NCI-H446 treated with DMSO at 0.1 percent for 48 hours (cell line): ENCODE results near the gene AR.

Source experiments
- DNase-seq: peaks from one replicate; lab custom pipeline; 2025; lab: John Stamatoyannopoulos, UW

Gene AR

DNA sequence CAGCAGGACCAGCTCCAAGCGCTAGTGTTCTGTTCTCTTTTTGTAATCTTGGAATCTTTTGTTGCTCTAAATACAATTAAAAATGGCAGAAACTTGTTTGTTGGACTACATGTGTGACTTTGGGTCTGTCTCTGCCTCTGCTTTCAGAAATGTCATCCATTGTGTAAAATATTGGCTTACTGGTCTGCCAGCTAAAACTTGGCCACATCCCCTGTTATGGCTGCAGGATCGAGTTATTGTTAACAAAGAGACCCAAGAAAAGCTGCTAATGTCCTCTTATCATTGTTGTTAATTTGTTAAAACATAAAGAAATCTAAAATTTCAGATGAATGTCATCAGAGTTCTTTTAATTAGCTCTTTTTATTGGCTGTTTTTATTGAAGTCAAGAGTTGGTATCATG, 186.5 kb downstream of the AR start:
- no peak for DNase-seq

DNA sequence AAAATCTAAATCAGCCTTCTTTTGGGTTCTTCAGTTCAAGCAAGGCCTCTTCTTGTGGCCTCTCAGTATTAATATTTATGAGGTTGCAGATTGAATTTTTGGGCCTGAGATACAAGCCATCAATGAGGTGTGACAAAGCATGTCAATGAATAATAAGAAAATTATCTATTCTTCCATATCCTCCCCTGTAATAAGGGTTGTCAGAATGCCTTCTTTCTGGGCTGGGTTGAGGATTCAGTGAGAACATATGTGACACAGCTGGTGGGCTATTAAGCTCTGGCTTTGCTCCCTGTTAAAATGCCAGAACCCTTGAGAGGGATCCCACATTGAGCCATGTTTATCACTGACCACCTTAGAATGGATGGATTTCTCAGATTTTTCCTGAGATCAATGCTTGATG, 187.2 kb downstream of the AR start:
- no peak for DNase-seq

DNA sequence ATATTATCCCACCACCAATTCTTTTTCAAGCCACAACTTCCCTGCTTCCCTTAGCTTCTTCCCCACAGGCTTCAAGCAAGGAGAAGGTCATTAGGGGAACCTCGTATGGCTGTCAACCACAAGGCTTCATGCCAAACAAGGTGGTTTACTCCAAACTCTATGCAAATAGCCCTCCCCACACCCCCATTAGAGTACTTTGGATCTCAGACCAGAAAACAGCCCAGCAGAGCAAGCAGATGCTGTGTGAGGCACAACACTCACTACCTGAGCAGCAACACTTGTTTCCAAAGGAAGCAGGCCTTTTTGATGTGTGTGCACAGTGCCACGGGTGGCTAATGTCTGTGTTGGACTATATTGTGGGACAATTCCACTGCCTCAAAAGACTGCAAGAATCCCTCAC, 189.0 kb downstream of the AR start:
- DNase-seq = no peak

DNA sequence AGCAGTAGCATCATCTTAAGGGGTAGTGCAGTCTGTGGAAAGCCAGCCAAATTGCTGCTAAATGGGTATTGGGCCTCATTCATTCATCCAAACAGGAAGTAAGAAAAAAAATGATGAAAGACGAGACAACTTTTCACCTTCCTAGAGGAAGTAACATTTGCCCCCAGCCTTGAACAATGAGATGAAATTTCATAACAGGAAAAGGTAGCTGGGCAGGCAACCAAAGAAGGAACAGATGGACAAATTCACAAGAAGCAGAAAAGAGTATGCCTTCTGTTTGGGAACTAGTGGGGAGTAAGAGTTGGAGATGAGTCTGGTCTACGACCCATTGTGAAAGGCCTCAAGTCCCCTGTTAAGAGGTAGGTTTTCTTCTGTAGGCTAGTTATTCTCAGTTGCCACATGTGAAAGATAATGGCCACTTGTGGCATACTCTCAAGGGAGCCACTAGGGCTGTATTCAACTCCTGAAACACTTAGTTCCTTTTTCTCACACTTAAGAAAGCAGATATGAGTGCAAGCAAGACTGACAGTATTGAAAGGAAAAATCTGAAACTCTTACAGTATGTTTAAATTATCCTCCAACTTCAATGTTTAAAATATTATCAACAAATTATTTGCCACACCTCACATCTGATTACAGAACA, 190.4 kb downstream of the AR start:
- no peak for DNase-seq

DNA sequence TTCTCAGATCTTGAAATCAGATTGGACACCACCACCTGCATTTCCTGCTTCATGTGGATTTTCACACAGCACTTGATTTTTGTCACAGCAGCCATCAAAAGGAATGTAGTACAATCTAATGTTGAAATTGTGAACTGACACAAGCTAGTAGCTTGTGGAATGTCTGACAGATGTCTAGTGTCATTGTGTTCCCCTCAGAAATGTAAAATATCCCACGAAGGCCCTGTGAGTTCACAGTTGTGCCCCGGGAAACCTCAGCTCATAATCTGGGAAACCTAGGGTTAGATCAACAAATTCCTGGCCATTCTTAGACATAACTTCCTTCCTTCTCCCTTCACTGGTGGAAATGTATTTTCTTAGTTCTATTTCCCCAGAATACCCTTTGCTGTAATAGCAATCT, 205.7 kb downstream of the AR start:
- no peak for DNase-seq

DNA sequence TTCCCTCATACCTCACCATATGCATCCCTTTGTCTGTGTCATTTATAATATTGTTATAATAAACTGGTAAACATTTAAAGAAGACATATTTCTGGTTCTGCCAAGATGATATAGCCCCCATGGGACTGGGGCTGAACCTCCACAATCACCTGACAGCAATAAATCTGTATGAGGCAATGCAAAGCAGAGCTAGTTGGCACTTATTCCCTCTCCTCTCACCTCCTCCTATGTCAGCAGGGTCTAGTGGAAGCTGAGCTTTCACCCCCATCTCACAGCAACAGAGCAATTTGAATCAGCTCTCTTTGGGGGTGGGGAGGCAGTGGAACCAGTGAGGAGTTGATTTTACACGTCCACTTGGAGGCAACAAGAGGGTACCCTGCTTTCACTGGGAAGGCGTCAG, 206.9 kb downstream of the AR start:
- DNase-seq = no peak

DNA sequence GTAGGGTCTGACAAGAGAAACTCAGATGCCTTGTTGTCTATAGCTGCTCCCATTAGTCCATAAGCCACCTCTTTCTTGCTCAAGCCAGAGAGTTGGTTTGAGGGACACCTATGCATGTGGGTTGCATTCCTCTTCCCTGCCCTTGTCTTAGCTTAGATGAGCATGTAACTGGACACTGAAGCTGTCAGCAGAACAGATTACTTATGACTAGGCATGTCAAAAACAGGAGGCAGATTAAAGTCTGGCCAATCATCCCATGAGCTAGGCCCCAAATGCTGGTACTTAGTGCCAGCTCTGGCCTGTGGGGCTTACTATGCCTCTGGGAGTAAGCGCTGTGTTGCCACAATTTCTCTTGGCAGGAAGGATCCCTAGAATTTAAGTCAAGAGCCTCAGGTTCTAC, 215.2 kb downstream of the AR start:
- no peak for DNase-seq

DNA sequence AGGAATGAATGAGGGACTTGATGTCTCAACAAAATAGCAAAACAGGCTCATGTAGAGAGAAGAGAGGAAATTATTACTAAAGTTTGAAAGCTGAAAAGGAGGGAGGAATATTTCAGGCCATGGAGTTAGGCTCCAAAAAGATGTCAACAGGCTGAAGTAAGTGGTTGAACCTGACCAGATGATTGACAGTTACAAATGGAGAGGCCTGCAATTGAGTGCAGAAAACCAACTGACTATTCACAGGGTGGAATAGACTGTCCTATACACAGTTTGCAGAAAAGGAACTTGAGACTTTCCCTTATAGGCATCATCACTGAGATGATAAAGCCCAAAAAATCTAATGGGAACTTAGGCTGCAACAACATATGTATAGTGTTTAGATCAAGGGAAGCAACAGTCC, 233.3 kb downstream of the AR start:
- DNase-seq = no peak

DNA sequence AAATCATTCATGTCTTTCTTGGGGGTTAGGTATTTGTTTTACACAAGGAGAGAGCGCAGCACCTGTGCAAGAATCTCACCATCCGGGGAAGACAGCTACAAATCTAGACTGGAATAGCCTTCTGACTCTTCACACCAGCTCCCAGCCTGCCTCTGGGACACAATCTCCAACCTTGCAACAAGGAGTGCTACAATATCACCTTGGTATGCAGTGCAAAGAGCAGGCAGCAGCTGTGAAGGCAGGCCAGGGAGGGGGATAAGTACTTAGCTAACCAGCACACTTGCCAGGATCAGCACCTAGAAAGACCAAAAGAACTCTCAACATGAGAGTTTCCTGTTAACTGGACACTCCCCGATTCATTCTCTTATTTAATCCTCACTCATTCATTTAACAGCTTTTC, 235.3 kb downstream of the AR start:
- no peak for DNase-seq
